Measurements from ENCODE around the gene NOXA1.
"Not testable (repeated sequence)": the region's sequence is repeated elsewhere in the genome, so short reads cannot be mapped to it uniquely, and the experiment has no call there.

NOXA1 gene

DNA sequence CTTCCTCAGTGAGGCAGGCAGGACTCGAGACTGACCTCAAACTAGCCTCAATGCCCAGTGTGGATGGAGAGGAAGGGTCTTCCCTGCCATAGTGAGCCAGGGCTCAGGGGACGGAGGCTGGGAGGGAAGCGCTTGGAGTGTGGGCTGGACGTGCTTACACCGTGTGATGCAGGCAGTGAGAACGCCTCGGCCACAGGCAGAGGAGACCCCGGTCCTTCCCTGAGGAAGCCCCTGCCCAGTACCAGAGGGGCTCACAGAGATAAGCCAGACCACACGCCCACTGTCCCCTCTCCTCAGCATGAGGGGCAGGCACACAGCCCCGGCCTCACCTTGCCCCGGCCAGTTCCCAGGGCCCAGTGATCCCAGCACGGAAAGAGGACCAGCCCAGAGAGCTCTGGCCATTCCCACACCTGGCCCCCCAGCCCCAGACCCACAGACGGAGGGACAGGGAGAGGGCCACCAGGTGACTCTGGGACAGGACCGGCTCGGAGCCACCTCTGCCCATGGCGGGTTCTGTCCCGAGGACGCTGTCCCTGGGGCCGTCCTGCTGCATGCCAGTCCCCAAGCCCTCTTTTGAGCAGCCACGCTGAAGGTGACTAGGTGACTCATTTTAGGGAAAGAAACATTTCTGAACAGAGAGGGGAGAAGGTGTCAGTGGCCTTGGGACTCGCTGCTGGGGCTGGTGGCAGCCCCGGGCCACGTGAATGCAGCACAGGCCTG is 42.0 kb downstream of the NOXA1 start:
- DNase-seq (ENCODE audit: low read depth), result no peak

GRCh38 chr9:137465720-137466388 is 42.7 kb downstream of the NOXA1 start:
- DNase-seq (ENCODE audit: low read depth), result no peak

- not testable (repeated sequence) for DNase-seq (ENCODE audit: low read depth)
Measured at GRCh38 chr9:137466389-137467085, 43.3 kb downstream of the NOXA1 start.

- no peak for DNase-seq (ENCODE audit: low read depth)
Measured at GRCh38 chr9:137467161-137467581, 44.0 kb downstream of the NOXA1 start.

DNA sequence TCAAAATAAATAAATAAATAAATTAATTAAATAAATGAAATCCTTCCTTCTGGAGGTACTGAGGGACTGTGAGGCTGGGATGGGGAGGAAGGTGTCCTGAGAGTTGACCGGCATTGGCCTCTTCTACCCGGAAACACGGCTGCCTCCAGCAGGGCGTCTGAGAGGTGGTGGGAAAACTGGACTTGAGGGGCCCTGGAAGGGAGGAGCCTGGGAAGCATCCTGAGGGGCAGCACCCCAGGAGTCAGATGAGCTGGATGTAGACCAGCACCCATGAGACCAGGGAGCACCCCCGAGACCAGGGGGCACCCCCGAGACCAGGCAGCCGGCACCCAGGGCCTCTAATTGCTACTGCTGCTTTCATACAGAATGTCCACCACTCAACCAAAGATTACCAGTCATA is 44.7 kb downstream of the NOXA1 start:
- no peak for DNase-seq (ENCODE audit: low read depth)

DNA sequence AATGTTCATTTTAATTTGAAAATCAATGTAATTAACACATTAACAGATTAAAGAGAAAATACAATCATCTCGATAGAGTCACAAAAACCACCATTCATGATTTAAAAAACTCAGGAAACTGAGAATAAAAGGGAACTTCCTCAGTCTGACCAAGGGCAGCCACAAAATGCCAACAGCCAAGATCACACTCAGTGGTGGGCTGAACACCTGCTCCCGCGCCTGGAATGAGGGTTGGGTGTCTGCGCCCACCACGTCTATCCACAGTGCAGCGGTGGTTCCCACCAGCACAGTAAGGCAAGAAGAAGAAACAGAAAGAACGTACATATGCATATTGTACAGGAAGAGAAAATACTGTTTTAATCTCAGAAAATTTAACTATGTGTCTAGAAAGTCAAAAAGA is 47.6 kb downstream of the NOXA1 start:
- DNase-seq (ENCODE audit: low read depth), result no peak

DNA sequence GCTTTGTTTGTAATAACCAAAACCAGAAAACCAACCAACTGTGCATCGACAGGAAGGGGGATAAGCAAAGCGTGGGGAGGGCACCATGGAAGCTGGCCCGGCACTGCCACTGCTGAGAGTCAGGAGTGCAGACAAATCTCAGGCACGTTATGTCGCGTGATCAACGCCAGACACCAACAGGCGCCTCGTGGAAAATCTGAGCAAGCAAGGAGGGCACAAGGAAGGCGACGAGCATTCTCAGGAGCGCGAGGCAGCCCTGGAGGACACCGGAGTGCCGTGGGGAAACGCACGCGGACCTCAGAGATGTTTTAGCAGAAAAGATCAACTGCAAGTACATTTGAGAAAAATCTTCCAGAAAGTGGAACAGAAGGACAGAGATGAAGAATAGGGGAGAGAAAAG is 51.1 kb downstream of the NOXA1 start:
- no peak for DNase-seq (ENCODE audit: low read depth)

- DNase-seq (ENCODE audit: low read depth), result no peak
Measured at GRCh38 chr9:137475666-137476065, 52.5 kb downstream of the NOXA1 start.

DNA sequence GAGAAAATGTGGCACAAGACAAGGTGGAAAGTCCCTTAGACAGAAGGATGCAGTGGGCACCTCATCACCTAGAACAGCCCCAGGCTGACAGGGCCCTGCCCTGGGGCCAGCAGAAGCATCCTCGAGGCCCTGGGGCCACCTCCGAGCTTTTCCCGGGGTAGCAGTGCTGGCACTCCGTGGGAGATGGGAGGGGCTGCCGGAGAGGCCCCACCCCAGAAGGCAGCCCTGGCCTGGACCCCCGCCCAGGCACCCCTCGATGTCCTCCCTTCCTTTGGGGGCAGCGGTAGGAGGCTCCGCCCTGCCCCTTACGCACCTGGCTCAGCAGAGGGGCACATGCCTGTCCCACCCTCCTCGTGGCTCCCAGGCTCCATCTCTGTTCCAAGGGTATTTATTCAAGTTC is 53.7 kb downstream of the NOXA1 start:
- no peak for DNase-seq (ENCODE audit: low read depth)

GRCh38 chr9:137477778-137478612 is 54.8 kb downstream of the NOXA1 start:
- no peak for DNase-seq (ENCODE audit: low read depth)

GRCh38 chr9:137478613-137478961 is 55.4 kb downstream of the NOXA1 start:
- no peak for DNase-seq (ENCODE audit: low read depth)

- no peak for DNase-seq (ENCODE audit: low read depth)
Measured at GRCh38 chr9:137478962-137479861, 56.0 kb downstream of the NOXA1 start.

DNA sequence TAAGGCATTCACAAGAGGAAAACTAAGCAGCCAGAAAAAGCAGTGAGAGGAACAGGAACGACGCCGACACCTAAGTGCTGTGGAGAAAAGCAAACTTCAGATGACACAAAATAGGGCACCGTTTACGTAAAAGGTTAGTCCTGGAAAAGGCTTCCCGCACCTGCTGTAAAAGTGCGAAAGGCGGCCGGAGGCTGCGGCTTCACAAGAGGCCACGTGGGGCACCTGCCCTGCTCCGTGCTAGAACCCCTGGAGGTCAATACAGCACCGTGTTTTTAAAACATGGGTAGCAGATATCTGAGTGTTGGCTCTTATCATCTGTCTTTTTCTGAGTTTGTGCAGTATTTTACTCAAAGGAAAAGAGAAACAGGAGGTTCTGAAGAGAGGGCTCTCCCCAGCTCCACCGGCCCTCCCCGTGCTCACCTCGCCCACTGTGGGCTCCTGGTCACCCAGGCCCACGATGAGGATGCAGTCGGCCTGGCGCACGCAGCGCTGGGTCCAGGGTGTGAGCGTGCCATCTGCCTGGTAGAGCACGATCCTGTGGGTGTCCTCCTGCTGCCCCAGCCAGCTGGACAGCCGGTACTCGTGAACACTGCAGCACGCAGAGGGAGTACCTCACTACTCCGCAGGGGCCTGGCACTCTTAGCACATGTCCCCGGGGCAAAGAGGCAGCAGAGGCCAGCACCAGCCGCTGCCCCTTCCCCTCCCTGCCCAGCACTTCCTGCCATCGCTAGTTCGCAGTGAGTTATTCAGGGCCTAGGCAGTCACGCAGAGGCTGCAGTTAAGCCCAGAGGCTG is 56.9 kb downstream of the NOXA1 start:
- no peak for DNase-seq (ENCODE audit: low read depth)

DNA sequence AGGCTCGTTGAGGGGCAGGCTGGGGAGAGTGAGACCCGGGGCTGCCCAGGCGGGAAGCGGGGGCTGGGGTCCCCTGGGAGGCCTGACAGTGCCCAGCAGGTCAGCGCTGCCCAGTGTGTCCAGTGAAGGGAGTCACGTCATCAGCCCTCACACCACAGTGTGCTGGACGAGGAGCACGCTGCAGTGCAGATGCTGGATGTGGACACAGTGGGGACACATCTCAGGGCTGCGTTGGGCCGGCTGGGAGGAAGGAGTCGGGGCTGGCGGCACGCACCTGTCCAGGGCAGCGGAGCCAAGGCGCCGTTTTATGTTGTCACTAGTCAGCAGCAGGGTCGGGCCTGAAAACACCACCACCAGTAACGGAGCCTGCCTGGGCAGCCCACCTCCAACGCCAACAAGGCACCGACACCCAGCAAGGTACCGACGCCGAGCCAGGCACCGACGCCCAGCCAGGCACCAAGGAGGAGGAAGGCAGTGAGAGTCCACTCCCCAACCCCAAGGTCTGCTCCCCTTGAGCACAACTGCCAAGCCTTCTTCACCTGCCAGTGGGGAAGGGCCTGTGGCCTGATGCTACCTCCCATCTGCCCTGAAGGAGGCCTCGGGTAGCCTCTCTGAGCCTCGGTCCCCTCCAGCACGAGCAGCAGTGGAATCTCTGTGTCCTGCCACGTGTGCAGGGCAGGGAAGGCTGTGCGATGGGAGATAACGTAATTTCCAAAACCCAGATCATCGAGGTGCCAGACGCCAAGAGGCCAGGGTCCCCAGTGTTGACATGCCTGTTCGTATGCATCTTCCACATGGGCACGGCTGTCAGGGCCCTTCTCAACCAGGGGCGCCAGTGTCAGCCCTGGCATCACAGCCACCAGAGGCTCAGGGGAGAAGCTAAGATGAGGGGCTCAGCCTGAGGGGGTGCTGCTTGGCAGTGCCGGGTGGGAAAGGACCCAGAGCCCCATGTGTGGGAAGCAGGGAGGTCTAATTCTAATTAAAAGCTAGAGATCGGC is 57.8 kb downstream of the NOXA1 start:
- no peak for DNase-seq (ENCODE audit: low read depth)

DNA sequence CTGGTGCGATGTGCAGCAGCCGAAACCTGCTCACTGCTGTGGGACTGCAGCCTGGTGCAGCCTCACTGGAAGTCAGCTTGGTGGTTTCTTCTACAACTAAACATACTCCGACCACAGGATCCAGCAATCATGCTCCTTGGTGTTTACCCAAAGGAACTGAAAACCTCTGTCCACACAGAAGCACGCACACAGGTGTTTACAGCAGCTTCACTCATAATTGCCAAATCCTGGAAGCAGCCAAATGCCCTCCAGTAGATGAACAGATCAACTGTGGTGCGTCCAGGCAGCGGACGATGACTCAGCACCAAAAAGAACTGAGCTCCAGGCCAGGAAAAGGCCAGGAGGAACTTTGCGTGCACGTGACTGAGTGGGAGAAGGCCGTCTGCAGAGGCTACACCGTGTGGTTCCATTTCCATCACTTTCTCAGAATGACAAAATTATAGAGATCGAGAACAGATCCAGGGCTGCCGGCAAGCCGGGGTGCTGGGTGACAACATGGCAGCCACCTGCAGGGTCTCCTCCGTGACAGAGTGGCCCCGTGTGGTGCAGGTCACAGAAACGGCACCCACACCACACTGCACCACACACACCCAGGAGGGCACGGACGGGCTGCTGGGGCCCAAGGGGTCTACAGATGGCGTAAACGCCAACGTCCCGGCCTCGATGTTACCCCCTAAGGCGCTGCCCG is 59.0 kb downstream of the NOXA1 start:
- no peak for DNase-seq (ENCODE audit: low read depth)
